Endothelial cell (in vitro differentiated cells): Measurements from ENCODE around the gene LRRC75A. TPM values are rescaled to one million over a fixed set of nuclear protein-coding genes. Genes with fewer than 3 reads are reported as not detected.

Experiments
- DNase-seq: peaks from one replicate; pipeline ENCODE4 v3.0.0; 2021; ENCODE audit warnings: low spot score
- H3K27ac Mint-ChIP-seq: one replicate; pipeline ENCODE4 v1.8.0; 2021; ENCODE audit warnings: mixed read lengths, inconsistent platforms; ENCODE audit not compliant: unreplicated experiment
- H3K27me3 Mint-ChIP-seq: one replicate; pipeline ENCODE4 v1.8.0; 2021; ENCODE audit warnings: mild to moderate bottlenecking, moderate library complexity, mixed read lengths, inconsistent platforms; ENCODE audit not compliant: unreplicated experiment
- H3K36me3 Mint-ChIP-seq: one replicate; pipeline ENCODE4 v1.8.0; 2021; ENCODE audit warnings: mild to moderate bottlenecking, low read depth, mixed read lengths, inconsistent platforms; ENCODE audit not compliant: unreplicated experiment
- H3K4me1 Mint-ChIP-seq: one replicate; pipeline ENCODE4 v1.8.0; 2021; ENCODE audit warnings: mild to moderate bottlenecking, mixed read lengths, inconsistent platforms; ENCODE audit not compliant: unreplicated experiment
- H3K4me3 Mint-ChIP-seq: one replicate; pipeline ENCODE4 v1.8.0; 2021; ENCODE audit warnings: mild to moderate bottlenecking, mixed read lengths, inconsistent platforms; ENCODE audit not compliant: unreplicated experiment
- H3K9me3 Mint-ChIP-seq: one replicate; pipeline ENCODE4 v1.8.0; 2021; ENCODE audit warnings: mixed read lengths, inconsistent platforms; ENCODE audit not compliant: unreplicated experiment
- total RNA-seq: library from RNA; stranded (reverse); fragmentation: NEBNext Ultra II Directional; extraction: Animal tissue kit (Norgen Biotek cat#: 25700); gene quantifications from one replicate; pipeline ENCODE4 v1.2.1, GENCODE V29; 2021; ENCODE audit not compliant: unreplicated experiment
- TF ChIP-seq, protein P1 (sequence below): fragments of 200-600 bp; sonication (generic); IDR thresholded peaks from one replicate; pipeline ENCODE4 v1.5.0; 2021; ENCODE audit warnings: antibody characterized with exemption; ENCODE audit not compliant: unreplicated experiment

The LRRC75A gene
- total RNA-seq, 1 donor from 2014 or later: 0.95 TPM

DNA sequence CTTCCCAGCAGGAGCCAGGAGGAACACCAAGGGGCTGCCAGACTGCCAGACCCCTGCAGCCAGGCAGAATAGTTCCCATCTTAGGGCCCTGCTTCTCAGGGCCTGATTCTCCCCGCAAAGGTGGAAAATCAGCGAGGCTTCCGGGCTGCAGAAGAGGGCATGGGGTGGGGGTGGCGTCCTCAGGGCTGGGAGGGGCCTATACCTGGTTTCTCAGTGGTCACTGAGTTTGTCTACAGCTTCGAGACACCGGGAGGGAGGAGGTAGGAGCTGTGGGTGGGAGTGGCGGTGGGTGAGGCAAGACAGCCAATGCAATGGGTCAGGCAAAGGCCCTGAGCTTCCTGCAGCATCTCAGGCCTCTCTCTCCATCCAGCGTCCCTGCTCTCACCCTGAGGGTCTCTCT lies 14.3 kb downstream of the LRRC75A start:
- Mint-ChIP-seq H3K4me1 (no peaks in the 10 kb centered on the region), H3K27ac (no peak overlapping the region), H3K4me3 (no peak overlapping the region), H3K36me3 (no peaks in the 10 kb centered on the region), H3K9me3 (no peaks in the 10 kb centered on the region), H3K27me3 (peaks cover 5% of the 10 kb centered on the region)
- TF ChIP-seq, protein P1, sequence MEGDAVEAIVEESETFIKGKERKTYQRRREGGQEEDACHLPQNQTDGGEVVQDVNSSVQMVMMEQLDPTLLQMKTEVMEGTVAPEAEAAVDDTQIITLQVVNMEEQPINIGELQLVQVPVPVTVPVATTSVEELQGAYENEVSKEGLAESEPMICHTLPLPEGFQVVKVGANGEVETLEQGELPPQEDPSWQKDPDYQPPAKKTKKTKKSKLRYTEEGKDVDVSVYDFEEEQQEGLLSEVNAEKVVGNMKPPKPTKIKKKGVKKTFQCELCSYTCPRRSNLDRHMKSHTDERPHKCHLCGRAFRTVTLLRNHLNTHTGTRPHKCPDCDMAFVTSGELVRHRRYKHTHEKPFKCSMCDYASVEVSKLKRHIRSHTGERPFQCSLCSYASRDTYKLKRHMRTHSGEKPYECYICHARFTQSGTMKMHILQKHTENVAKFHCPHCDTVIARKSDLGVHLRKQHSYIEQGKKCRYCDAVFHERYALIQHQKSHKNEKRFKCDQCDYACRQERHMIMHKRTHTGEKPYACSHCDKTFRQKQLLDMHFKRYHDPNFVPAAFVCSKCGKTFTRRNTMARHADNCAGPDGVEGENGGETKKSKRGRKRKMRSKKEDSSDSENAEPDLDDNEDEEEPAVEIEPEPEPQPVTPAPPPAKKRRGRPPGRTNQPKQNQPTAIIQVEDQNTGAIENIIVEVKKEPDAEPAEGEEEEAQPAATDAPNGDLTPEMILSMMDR: no peak
- DNase-seq: no peak

DNA sequence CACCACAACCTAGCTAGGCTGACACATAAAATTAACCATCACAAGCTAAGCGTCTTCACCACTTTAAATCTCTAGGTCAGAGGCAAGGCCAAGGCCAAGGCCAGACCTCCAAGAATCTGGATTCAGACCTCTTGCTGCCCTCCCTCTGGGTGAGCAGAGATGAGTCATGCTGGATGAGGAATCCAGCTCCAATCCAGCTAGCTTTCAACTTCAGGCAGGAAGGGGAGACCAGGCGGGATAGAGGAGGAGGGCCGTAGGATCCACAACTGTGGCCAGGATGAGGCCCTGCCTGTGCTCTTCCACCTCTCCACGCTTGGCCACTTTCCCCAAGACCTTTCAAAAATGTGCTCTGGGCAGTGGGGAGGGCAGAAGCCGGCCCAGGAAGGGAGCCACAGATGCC lies 14.7 kb downstream of the LRRC75A start:
- DNase-seq: no peak
- H3K27me3 Mint-ChIP-seq: peaks cover 5% of the 10 kb centered on the region
- no peaks in the 10 kb centered on the region for H3K4me1 Mint-ChIP-seq
- H3K27ac Mint-ChIP-seq: no peak overlapping the region
- no peaks in the 10 kb centered on the region for H3K36me3 Mint-ChIP-seq
- no peaks in the 10 kb centered on the region for H3K9me3 Mint-ChIP-seq
- H3K4me3 Mint-ChIP-seq: no peak overlapping the region
- TF ChIP-seq, protein P1: no peak

DNA sequence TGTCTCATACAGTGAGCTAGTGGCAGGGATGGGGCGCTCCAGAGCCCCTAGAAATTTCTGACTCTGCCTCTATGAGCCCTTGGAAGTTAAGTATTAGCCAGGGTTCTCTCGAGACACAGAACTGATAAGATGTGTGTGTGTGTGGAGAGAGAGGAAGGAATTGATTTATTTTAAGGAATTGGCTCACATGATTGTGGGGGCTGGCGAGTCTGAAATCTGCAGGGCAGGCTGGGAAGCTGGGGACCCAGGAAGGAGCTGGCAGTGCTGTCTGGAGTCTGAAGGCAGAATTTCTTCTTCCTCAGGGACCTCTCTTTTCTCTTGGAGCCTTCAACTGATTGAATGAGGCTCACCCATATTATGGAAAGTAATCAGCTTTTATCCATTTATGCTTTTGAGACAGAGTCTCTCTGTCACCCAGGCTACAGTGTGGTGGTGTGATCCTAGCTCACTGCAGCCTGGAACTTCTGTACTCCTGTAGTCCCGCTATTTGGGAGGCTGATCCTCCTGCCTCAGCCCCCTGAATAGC lies 16.8 kb downstream of the LRRC75A start:
- peaks cover 5% of the 10 kb centered on the region for H3K27me3 Mint-ChIP-seq
- H3K36me3 Mint-ChIP-seq: no peaks in the 10 kb centered on the region
- DNase-seq: no peak
- peaks cover under 1% of the 10 kb centered on the region for H3K4me1 Mint-ChIP-seq
- H3K4me3 Mint-ChIP-seq: no peak overlapping the region
- H3K9me3 Mint-ChIP-seq: no peaks in the 10 kb centered on the region
- H3K27ac Mint-ChIP-seq: no peak overlapping the region
- TF ChIP-seq, protein P1: no peak

DNA sequence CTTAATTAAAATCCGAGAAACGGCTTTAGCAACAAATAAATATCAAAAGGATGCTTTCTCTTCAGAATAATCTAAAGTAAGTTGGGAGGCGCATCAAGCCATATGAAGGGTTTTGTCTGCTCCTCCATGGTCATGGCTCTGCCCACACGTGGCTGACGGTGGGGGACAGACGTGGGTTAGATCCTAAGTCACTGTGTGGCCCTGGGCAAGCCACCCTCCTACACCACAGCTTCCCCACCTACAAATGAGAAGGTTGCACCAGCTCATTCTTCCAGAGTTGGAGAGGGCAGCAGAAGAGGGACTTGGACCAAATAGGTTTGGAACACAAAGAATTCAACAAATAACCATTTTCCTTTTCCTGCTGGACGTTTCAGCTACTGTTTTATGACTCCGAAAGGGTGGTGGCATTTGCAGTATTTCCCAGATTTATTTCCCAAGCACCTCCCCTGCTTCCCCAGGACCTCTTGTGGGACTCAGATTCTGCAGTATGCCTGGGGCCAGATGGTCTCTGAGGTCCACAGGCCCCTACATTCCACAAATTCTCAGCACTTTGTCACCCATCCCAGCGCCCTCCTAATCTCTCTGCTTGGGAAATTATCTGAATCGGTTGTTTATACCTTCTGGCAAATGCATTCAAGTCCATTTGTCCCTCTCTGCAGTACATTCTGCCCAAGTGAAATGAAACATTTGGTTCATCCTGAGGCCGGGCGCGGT lies 17.8 kb downstream of the LRRC75A start:
- no peak for DNase-seq
- Mint-ChIP-seq H3K4me1 (peaks cover 8% of the 10 kb centered on the region), H3K27me3 (peaks cover 5% of the 10 kb centered on the region), H3K4me3 (no peak overlapping the region), H3K9me3 (no peaks in the 10 kb centered on the region), H3K27ac (no peak overlapping the region), H3K36me3 (no peaks in the 10 kb centered on the region)
- TF ChIP-seq, protein P1: no peak
